Measurements from ENCODE around the gene AGBL5. TPM values are rescaled to one million over a fixed set of nuclear protein-coding genes. Genes with fewer than 3 reads are reported as not detected.

The AGBL5 gene
- total RNA-seq, 1 donor from 2014 or later: 23.4 TPM

DNA sequence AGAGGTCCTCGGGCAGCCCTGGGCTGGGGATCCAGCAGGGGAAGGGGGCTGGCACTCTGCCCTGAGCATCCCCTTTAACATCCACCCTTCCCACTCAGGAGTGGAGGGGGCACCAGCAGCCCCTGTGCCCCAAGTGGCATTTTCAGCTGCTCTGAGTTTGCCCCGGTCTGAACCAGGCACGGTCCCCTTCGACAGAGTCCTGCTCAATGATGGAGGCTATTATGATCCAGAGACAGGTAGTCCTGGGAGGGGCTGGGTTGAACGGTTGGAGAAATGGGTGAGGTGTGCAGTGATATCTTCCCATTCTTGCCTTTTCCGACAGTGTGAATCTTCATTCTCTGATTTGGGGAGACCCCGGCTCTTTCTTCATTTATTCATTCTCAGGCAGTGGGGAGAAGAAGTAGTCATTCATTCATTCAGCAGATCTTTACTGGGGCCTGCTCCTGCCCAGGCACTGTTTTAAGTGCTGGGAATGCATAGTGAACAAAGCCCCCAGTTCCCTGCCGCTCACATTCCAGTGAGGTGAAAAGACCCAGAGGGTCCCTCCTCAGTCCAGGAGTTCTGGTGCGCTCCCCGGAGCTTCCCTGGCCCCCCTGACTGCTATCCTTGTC, 33.7 kb downstream of the AGBL5 start:
- H3K27ac Mint-ChIP-seq (ENCODE audit: unreplicated experiment): peak overlapping the region; percentile 80
- H3K4me1 Mint-ChIP-seq (ENCODE audit: unreplicated experiment): peaks cover 32% of the 10 kb centered on the region
- no peaks in the 10 kb centered on the region for H3K9me3 Mint-ChIP-seq (ENCODE audit: unreplicated experiment)
- H3K27me3 Mint-ChIP-seq (ENCODE audit: unreplicated experiment): no peaks in the 10 kb centered on the region
- peaks cover 4% of the 10 kb centered on the region for H3K36me3 Mint-ChIP-seq (ENCODE audit: unreplicated experiment)
- TF ChIP-seq, protein P1, sequence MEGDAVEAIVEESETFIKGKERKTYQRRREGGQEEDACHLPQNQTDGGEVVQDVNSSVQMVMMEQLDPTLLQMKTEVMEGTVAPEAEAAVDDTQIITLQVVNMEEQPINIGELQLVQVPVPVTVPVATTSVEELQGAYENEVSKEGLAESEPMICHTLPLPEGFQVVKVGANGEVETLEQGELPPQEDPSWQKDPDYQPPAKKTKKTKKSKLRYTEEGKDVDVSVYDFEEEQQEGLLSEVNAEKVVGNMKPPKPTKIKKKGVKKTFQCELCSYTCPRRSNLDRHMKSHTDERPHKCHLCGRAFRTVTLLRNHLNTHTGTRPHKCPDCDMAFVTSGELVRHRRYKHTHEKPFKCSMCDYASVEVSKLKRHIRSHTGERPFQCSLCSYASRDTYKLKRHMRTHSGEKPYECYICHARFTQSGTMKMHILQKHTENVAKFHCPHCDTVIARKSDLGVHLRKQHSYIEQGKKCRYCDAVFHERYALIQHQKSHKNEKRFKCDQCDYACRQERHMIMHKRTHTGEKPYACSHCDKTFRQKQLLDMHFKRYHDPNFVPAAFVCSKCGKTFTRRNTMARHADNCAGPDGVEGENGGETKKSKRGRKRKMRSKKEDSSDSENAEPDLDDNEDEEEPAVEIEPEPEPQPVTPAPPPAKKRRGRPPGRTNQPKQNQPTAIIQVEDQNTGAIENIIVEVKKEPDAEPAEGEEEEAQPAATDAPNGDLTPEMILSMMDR (IDR thresholded peaks at IDR 0.05): no peak
- peak overlapping the region; percentile 61 for H3K4me3 Mint-ChIP-seq (ENCODE audit: unreplicated experiment)
- DNase-seq (ENCODE audit: extremely low spot score, unreplicated experiment): no peak

DNA sequence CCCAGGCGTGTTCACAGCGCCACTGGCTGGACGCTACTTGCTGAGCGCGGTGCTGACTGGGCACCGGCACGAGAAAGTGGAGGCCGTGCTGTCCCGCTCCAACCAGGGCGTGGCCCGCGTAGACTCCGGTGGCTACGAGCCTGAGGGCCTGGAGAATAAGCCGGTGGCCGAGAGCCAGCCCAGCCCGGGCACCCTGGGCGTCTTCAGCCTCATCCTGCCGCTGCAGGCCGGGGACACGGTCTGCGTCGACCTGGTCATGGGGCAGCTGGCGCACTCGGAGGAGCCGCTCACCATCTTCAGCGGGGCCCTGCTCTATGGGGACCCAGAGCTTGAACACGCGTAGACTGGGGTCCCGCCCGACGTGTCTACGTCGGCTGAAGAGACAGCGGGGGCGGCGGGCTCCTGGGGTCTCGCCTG, 34.2 kb downstream of the AGBL5 start:
- Mint-ChIP-seq H3K27me3 (ENCODE audit: unreplicated experiment) (no peaks in the 10 kb centered on the region), H3K9me3 (ENCODE audit: unreplicated experiment) (no peaks in the 10 kb centered on the region), H3K36me3 (ENCODE audit: unreplicated experiment) (peaks cover 4% of the 10 kb centered on the region), H3K27ac (ENCODE audit: unreplicated experiment) (peak overlapping the region; percentile 80), H3K4me1 (ENCODE audit: unreplicated experiment) (peaks cover 26% of the 10 kb centered on the region), H3K4me3 (ENCODE audit: unreplicated experiment) (peak overlapping the region; percentile 61)
- TF ChIP-seq, protein P1 (IDR thresholded peaks at IDR 0.05): peak; percentile 45
- DNase-seq (ENCODE audit: extremely low spot score, unreplicated experiment): no peak

DNA sequence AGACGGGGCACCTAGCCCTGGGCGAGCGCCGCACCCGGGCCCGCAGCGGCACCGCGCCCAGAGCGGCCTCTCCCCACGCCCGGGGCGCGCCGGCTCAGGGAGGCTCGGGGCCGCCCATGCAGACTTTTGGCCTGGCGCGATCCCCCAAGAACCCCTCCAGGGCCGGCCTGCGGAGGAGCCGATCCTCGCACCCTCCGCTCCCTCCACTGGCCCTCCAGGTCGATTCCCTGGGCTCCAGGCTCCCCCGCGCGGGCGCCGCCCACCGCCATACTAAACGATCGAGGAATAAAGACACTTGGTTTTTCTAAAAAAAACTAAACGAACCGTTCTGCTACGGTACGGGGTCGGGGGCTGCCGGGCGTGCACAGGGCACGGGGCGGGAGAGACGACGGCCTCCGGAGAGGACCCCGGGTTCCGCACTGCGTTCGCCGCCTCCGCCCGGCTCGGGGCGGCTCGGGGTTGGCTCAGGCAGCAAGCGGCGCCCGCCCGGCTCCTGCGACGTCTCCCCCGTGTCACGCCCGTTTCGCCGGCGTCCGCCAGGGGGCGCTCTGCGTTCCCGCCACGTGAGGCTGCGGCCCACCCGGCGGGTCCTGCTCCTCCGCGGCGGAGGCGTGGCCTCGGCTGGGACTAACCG, 34.7 kb downstream of the AGBL5 start:
- Mint-ChIP-seq H3K27me3 (ENCODE audit: unreplicated experiment) (no peaks in the 10 kb centered on the region), H3K4me3 (ENCODE audit: unreplicated experiment) (peak overlapping the region; percentile 79), H3K9me3 (ENCODE audit: unreplicated experiment) (no peaks in the 10 kb centered on the region), H3K27ac (ENCODE audit: unreplicated experiment) (peak overlapping the region; percentile 80), H3K36me3 (ENCODE audit: unreplicated experiment) (peaks cover 4% of the 10 kb centered on the region), H3K4me1 (ENCODE audit: unreplicated experiment) (peaks cover 21% of the 10 kb centered on the region)
- TF ChIP-seq, protein P1 (IDR thresholded peaks at IDR 0.05): peak; percentile 90
- peak; percentile 99 for DNase-seq (ENCODE audit: extremely low spot score, unreplicated experiment)

DNA sequence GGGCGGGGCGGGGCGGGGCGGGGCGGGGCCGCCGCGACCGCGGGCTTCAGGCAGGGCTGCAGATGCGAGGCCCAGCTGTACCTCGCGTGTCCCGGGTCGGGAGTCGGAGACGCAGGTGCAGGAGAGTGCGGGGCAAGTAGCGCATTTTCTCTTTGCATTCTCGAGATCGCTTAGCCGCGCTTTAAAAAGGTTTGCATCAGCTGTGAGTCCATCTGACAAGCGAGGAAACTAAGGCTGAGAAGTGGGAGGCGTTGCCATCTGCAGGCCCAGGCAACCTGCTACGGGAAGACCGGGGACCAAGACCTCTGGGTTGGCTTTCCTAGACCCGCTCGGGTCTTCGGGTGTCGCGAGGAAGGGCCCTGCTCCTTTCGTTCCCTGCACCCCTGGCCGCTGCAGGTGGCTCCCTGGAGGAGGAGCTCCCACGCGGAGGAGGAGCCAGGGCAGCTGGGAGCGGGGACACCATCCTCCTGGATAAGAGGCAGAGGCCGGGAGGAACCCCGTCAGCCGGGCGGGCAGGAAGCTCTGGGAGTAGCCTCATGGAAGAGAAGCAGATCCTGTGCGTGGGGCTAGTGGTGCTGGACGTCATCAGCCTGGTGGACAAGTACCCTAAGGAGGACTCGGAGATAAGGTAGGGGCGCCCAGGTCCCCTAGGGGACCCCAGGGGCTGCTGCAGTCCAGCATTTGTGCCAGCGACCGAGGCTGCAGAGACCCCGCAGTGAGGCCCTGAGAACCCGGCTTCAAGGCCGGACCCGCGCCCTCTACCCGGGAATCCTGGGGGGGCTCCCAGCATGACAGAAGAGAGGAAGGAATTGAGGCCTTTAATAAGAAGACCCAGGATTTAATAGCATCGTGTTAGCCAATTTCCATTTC, 35.5 kb downstream of the AGBL5 start, which contains the start of gene KHK:
Gene KHK (plus strand): TSS at position 49 of the 870 bp plus-strand sequence. CDS start 488 bp downstream, at position 537.
- TF ChIP-seq, protein P1 (IDR thresholded peaks at IDR 0.05): no peak
- DNase-seq (ENCODE audit: extremely low spot score, unreplicated experiment): peak; percentile 84
- Mint-ChIP-seq H3K9me3 (ENCODE audit: unreplicated experiment) (no peaks in the 10 kb centered on the region), H3K36me3 (ENCODE audit: unreplicated experiment) (peaks cover 1% of the 10 kb centered on the region), H3K4me1 (ENCODE audit: unreplicated experiment) (peaks cover 16% of the 10 kb centered on the region), H3K27ac (ENCODE audit: unreplicated experiment) (peak within 1 kb of the TSS; percentile 80), H3K4me3 (ENCODE audit: unreplicated experiment) (peak within 1 kb of the TSS; percentile 79), H3K27me3 (ENCODE audit: unreplicated experiment) (no peaks in the 10 kb centered on the region)
